ENCODE measurements around the gene MAD1L1.
"Not testable (repeated sequence)": the region's sequence is repeated elsewhere in the genome, so short reads cannot be mapped to it uniquely, and the experiment has no call there.

The MAD1L1 gene

DNA sequence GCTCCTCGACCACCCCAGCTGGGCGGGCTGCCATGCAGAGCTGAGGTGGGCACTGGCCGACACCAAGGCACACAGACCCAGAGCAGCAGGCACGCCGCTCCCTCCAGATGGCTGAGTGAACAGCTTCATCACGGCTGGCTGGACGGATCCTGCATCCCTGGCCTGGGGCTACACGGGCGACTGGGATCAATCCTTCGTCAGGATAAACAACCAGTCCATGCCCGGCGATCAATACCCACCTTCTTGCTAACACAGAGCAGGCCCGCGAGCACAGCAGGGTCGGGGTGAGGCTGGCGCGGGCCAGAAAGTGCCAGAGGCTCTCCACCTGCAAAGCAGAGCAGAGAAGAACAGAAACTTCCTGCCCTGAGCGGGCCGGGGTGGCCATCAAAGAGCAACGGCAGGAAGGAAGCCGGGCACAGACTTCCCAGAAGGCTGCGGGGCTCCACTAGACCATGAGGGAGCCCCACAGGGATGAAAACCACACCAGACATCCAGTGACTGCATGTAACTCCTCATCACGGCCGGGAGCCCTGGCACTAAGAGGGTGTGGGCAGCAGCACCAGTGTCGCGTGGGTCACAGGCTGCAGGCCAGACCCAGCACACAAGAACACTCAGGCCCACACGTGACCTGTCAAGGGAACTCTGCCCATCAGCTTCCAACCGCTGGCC is 166.4 kb downstream of the MAD1L1 start:
- DNase-seq (ENCODE audit: low read depth), result peak; percentile 14

DNA sequence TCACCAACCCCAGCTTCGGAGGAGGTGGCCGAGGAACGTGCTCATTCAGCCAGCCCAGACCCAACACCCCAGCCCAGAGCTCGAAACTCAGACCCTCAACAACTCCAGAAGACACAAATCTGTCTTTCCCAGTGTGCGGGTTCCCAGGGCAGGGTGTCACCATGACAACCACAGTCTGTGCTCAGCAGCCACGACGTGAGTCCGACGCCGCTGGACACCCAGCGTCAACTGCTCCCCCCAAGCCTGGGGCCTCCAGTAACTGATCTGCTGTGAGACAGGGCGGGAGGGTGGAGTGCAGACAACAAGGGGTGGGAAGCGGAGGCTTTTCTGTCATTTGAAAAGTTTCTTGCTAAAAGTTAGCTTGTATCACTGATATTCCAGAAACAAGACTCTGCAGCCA is 167.2 kb downstream of the MAD1L1 start:
- no peak for DNase-seq (ENCODE audit: low read depth)

DNA sequence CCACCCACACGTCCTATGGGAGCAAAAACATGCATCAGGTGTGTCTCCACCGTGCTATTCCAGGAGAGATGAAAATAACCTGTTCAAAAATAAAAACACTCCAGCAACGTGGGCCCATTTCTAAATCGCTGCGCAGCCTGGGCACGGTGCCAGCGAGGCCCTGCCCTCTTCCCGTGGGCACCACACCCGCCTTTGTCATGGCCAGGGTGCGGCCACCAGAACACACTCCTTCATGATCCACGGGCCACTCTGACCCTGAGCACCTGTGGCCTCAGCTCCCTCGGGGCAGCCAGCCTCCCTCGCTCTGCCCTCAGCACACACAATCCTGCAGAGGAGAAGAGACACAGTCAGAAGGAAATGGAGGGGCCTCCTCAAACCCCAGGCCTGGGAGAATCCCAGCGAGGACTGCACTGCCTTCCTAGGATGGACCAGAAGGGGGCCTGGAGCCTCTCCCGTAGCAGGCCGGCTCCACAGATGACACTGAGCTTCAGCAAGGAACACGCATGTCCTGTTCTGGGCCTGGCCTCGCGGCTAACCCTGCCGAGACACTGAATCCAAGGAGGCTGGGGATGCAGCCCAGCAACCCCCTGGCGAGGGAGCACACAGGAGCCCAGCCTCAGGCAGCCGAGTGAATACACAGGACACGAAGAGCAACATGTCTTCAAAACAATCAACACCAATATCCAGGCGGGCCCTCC is 169.0 kb downstream of the MAD1L1 start:
- no peak for DNase-seq (ENCODE audit: low read depth)

DNA sequence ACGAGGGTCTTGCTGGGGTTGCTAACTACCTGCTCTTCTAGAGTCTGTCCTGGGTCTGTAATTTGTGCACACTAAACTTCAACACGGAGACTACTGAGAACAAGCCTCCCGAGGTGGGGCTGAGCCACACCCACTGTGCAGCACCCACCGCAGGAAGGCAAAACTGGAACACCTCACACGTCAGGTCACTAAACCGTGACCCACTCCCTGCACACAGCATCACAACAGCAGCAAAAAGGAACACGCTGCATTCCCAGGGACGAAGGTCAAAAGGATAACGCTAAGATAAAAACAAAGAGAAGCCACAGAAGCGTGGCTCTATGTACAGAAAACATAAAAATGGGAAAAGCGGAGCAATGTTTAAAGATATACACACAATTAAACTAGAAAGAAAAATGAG is 170.1 kb downstream of the MAD1L1 start:
- DNase-seq (ENCODE audit: low read depth), result no peak

DNA sequence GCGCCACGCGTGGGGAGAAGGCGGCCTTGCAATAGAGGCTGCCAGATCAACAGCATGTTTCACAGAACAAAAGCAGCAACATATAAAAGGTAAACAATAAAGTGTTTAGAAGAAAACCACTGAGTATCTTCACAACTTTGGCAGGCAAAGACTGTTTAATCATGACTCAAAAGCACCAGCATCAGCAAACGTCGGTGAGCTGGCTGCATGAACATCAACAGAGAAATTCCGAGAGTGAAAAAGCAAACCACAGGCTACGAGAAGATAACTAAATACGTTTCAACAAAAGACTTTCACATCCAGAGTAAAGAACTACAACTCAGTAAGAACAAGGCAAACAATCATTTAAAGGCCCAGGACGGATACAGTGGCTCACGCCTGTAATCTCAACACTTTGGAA is 172.0 kb downstream of the MAD1L1 start:
- no peak for DNase-seq (ENCODE audit: low read depth)

DNA sequence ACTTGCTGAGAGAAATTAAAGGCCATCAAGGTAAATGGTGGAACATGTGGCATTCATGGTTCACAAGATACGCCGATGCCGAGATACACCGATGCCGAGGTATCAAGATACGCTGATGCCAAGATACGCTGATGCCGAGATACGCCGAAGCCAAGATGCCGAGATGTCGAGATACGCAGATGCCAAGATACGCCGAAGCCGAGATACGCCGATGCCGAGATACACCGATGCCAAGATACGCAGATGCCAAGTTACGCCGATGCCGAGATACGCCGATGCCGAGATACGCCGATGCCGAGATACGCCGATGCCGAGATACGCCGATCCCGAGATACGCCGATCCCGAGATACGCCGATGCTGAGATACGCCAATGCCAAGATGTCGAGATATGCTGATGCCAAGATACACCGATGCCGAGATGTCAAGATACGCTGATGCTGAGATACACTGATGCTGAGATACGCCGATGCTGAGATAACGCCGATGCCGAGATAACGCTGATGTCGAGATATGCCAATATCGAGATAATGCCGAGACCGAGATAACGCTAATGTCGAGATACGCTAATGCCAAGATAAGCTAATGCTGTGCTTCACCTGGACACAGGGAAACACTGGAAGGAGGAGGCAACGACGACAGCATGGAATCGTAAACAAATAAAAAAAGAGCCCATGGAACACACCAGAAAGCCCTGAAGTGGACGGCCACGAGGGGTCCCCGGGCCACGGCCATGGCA is 172.6 kb downstream of the MAD1L1 start:
- DNase-seq (ENCODE audit: low read depth), result no peak

DNA sequence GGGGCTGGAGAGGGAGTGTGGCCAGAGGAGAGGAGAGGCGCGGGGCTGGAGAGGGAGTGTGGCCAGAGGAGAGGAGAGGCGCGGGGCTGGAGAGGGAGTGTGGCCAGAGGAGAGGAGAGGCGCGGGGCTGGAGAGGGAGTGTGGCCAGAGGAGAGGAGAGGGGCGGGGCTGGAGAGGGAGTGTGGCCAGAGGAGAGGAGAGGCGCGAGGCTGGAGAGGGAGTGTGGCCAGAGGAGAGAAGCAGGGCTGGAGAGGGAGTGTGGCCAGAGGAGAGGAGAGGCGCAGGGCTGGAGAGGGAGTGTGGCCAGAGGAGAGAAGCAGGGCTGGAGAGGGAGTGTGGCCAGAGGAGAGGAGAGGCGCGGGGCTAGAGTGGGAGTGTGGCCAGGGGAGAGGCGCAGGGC is 174.5 kb downstream of the MAD1L1 start:
- not testable (repeated sequence) for DNase-seq (ENCODE audit: low read depth)

DNA sequence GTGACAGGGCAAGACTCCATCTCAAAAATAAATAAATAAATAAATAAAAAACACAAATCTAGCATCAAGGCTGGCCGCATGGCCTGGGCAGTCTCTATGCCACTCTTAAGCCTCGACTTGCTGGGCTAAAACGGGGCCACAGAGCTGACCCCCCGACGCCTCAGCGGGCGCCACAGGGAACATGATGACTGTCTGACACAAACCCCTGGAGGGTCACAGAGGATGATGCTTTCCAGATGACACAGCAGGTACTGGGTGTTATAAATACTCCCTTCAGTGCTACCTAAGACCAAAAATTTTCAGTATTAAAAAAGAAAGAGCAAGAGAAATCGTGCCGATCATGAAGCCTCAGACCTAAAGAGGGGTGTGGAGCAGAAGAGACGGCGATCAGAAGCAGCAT is 176.8 kb downstream of the MAD1L1 start:
- DNase-seq (ENCODE audit: low read depth), result no peak

DNA sequence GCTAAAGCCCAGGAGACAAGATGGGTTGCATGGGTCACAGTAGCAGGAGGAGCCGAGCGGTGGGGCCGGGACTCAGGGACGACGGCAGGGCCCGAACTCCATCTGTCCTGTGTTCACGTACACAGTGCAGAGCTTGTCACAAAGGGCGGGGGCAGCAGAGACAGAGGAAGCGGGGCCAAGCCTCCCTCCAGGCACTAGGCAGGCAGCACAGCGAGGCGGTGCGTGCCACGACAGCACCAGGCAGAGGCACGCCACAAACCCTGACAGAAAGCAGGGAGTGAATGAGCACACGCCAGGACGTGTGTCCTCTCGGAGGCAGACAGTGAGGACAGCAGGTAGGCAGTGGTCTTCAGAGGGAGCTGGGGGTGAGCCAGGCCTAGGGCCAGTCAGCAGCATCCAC is 177.8 kb downstream of the MAD1L1 start:
- no peak for DNase-seq (ENCODE audit: low read depth)

DNA sequence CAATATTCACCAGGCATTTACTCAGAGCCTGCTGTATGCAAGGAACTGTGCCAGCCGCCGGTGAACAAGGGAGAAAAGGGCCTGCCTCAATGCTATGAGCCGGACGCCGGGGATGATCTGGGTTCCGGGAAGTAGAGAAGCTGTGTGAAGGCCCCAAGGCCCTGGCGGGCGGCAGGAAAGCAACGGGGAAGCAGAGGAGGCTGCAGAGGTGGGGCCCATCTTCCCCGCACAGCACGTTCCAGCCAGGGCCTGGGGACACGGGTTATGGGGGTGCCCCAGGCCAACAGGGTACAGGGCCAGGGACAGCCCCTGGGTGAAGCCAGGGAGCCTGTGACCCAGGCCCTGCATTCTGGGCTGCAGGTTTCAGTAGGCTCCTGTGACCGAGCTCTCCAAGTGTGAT is 179.3 kb downstream of the MAD1L1 start:
- DNase-seq (ENCODE audit: low read depth), result no peak

DNA sequence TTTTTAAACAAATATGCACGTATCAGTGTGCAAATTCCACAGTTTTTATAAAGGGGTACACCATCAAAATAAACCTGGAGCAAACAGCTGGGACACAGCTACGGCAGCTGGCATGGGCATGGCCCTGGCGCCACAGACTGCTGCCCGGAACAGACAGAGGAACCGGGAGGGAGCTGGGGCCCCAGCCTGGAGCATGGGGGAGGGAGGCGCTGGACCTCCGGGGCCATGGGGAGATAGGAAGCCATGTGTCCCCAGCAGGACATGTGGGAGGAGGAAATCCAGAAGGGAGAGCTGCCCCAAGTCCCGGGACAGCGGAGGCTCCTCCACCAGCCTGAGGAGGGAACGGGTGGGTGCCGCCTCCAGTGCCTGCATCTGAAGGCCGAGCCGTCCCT is 180.1 kb downstream of the MAD1L1 start:
- DNase-seq (ENCODE audit: low read depth), result no peak

DNA sequence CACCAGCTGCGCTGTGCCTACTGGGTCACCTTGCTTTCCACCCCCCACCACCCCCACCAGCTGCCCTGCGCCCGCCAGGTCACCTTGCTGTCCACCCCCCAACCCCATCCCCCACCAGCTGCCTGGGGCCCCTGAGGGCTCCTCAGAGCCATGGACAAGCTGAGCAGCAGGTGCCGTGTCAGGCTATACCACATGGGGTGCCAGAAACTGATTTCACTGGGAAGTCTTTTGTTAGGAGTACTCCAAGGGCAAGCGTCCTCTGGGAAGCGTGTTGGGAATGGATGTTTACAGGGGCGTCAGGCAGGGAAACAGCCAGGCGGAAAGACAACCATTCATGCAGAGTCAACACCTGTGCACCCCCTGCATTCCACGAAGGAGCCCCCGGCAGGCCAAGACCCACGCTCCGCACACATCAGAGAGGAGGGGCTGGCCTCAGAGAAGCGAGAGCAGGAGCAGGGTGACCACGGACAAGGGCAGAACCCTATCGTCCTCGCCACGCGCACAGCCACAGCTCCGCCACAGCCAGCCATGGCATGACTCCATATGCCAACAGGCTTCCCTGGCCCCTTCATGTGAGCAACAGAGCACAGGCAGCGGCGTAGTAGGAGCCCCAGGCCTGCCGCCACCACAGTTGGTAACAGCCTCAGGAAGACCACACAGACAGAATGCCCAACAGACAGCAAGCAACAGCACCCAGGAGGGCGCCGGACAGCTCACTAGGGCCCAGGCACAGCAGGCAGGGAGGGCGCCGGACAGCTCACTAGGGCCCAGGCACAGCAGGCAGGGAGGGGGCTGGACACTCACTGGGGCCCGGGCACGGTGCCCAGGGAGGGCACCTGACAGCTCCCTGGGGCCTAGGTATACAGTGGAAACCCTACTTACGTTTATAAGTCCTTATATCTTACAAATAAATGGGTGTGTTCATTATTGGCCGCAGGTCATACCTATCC is 180.8 kb downstream of the MAD1L1 start:
- no peak for DNase-seq (ENCODE audit: low read depth)

DNA sequence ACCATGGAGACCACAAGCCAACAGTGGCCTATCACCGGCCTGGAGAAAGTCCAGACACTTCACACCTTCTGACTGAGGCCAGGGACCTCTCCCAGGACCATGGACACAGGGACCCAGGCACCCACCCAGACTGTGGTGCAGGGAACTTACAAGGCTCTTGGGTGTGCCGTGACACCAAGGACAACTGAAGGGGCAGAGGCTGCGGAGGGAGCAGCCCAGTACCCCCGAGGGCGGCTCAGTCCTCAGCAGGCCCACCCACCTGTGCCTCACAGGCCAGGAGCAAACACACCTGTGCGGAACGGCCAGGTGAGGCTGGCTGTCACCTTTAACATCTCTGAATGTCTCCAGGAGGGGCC is 182.3 kb downstream of the MAD1L1 start:
- DNase-seq (ENCODE audit: low read depth), result no peak

DNA sequence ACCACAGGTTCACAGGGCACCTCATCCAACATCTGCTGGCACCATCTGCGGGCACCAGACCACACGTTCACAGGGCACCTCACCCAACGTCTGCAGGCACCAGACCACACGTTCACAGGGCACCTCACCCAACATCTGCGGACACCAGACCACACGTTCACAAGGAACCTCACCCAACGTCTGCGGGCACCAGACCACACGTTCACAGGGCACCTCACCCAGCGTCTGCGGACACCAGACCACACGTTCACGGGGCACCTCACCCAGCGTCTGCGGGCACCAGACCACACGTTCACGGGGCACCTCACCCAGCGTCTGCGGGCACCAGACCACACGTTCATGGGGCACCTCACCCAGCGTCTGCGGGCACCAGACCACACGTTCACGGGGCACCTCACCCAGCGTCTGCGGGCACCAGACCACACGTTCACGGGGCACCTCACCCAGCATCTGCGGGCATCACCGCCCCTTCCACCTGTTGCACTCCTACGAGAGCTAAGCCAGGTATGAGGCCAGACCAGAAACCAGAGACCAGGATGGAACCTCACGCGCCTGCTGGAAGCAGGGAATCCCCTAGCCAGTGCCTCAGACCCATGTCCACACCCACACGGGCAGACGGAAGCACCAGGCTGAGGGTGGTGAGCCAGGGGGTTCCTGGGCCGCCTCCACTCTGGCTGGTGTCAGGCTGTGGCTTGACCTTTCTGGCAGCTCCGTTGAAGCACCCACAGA is 182.8 kb downstream of the MAD1L1 start:
- no peak for DNase-seq (ENCODE audit: low read depth)

DNA sequence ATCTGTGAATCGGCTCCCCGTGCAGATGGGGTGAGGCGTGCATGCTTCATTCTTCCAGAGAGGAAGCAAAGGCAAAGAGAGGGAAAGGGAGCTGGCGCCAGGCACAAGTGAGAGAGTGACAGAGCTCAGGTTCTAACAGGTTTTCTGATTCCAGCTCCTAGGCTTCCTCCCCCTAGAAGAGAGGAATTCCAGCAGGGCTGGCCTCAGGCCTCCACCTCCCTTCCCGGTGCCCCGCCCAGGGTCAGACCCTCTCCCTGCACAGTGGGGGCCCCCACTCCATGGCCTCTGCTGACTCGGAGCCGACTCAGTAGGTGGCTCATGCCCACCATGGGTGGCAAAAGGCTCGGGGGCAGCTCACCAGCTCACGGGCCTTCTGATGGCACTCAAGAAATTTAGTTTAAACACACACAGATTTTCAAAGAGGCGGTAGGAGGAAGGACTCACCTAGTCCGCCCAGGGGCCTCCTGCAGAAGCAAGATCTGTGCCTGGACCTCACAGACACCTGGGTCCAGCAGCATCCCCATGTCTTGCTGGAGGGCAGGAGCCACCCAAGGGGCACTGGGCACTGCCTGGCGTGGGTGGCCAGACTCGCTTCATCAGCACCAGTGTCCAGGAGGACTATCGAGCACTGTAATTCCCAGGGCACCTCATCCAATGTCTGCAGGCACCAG is 183.5 kb downstream of the MAD1L1 start:
- no peak for DNase-seq (ENCODE audit: low read depth)

DNA sequence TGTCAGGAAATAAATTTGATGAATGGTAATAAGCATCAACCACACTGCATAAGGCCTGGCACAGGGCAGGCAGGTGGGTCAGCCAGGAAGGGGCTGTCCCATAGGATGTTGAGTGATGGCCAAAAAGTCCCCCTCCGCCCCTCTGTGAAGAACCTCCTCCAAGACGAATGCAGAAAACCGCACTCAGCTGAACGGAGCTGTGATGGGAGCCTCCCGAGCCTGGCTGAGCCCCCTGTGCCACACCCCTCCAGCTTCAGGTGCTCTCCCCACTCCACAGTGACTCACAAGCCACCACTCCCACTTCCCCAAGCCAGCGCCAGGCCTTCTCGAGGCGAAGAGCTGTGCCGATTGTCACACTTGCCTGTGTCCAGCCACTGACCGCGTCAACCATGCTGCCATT is 184.2 kb downstream of the MAD1L1 start:
- no peak for DNase-seq (ENCODE audit: low read depth)

DNA sequence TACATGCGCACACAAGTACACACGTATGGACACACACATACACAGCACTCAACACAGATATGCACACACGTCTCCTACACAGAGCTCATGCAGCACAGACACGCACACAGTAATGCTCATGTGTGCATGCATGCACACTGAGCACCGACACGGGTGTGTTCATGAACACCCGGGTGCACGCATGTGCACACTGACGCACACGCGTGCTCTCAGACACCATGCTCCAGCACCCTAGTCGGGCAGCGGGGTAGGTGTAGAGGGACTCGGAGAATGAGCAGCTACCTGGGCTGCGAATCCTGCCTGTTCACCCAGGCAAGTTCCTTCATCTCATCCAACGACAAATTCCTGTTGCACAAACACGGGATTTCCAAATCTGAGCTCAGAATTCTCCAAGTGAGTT is 184.7 kb downstream of the MAD1L1 start:
- DNase-seq (ENCODE audit: low read depth), result no peak

DNA sequence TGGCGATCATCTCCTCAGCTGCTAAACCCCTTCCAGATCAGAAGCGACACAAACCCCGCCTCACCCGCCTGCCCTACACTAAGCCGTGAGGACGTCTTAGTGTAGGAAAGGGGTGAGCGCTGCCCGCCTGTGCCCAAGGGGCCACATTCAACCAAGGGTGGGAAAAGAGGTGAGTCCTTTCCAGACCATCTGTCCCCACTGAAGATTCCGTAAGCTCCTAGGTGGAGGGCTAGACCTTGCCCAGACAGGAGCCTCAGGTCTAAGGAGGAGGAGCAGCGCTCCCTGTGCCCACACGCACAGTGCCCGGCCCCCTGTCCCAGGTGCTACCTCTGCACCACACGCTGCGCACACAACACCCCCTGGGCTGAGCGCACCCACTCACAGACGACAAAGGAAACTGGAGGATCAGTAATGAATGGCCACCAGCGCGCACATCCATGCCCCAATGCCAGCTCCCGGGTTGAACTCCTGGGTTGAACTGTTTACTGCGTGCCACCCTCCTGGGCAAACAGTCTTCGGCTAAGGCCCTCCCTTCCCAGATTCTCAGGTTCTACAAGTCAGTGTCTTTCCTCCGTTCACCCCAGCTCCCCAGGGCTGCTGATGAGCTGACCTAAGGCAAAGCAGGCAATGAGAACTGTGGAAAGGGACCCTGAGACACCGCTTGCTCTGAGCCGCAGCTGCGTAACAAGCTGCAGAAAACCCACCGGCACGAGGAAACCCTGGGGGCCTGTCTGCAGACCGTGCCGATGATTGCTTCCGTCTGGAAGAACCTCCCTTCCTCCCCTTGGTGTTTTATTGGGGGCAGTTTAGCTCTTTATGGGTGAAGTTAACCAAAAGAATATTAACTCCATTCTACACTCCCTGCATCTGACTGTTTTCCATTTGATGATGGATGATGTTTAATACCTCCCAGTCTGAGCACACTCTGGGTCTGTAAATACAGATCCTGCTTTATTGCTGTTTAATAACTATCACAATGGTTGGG is 185.9 kb downstream of the MAD1L1 start:
- no peak for DNase-seq (ENCODE audit: low read depth)

DNA sequence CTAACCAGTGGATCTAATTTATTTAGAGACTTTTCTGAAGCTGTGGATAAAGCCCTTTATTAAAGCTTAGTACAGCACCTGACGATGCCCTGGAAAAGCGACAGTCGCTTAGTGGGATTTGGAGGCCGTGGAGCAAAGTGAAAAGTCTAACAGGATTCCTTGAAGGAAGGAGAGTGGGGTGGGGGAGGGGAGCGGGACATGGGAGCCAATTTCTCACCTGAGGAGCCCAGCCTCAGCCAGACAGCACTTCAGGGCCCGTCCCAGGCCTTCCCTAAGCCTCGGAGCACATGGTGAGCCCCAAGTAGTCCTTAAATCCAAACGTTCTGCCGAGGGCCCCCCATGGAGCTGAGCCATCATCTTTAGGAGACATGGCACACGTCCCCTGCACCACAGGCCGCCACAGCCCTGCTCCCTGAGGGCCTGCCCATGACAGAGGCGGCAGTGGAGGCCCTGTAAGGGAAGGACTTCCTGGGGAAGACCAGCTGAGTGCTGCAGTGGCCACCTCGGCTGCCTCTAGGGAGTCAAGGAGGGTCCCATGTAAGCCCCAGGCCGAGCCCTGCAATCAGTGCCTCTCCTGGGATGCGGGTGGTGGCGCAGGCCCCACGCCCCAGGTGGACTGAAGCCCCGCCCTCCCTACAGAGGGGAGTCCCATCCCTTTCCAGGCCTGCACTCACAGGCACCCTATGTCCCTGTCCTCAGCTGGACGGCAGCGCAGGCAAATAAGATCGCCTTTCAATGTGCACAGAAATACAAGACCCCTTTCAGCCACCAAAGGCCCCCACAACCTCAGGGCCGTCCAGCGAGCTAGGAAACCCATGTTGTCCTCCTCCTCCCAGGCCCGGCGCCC is 187.0 kb downstream of the MAD1L1 start:
- no peak for DNase-seq (ENCODE audit: low read depth)
